Cerebellar cortex (tissue), 1 donor: Measurements from ENCODE around the gene SLC9A5.

Experiments
- DNase-seq: peaks from one replicate; pipeline ENCODE4 v3.0.0-alpha.2; 2015; ENCODE audit warnings: low spot score

The SLC9A5 gene

GRCh38 chr16:67283039-67283825 lies 34.5 kb downstream of the SLC9A5 start:
- no peak for DNase-seq

GRCh38 chr16:67283826-67284555 lies 35.2 kb downstream of the SLC9A5 start:
- no peak for DNase-seq

GRCh38 chr16:67284699-67285646 lies 36.2 kb downstream of the SLC9A5 start:
- DNase-seq: peak; percentile 72

GRCh38 chr16:67286441-67287235 lies 37.9 kb downstream of the SLC9A5 start:
- DNase-seq: no peak

- DNase-seq: no peak
Measured at GRCh38 chr16:67287960-67288359, 39.2 kb downstream of the SLC9A5 start.

GRCh38 chr16:67291461-67291860 lies 42.7 kb downstream of the SLC9A5 start:
- no peak for DNase-seq

- DNase-seq: no peak
Measured at GRCh38 chr16:67294171-67294757, 45.5 kb downstream of the SLC9A5 start.

GRCh38 chr16:67294938-67295361 lies 46.2 kb downstream of the SLC9A5 start:
- DNase-seq: no peak

GRCh38 chr16:67296420-67296819 lies 47.6 kb downstream of the SLC9A5 start:
- DNase-seq: no peak

GRCh38 chr16:67298277-67298676 lies 49.5 kb downstream of the SLC9A5 start:
- no peak for DNase-seq

- DNase-seq: no peak
Measured at GRCh38 chr16:67299269-67299668, 50.5 kb downstream of the SLC9A5 start.

GRCh38 chr16:67301080-67301782 lies 52.5 kb downstream of the SLC9A5 start:
- no peak for DNase-seq

GRCh38 chr16:67302076-67302475 lies 53.3 kb downstream of the SLC9A5 start:
- DNase-seq: no peak

- DNase-seq: no peak
Measured at GRCh38 chr16:67302970-67303369, 54.2 kb downstream of the SLC9A5 start.

- DNase-seq: no peak
Measured at GRCh38 chr16:67304020-67304419, 55.2 kb downstream of the SLC9A5 start.

GRCh38 chr16:67305216-67306071 lies 56.7 kb downstream of the SLC9A5 start:
- no peak for DNase-seq

- DNase-seq: no peak
Measured at GRCh38 chr16:67310561-67310960, 61.8 kb downstream of the SLC9A5 start.

GRCh38 chr16:67311607-67312488 lies 63.1 kb downstream of the SLC9A5 start:
- DNase-seq: no peak
